Kasumi-1 (cell line): ENCODE data around the gene SLC8A1.

Experiments used
- DNase-seq, 2 experiments: peaks; one replicate each; lab custom pipeline; 2025; lab: John Stamatoyannopoulos, UW

Gene SLC8A1

DNA sequence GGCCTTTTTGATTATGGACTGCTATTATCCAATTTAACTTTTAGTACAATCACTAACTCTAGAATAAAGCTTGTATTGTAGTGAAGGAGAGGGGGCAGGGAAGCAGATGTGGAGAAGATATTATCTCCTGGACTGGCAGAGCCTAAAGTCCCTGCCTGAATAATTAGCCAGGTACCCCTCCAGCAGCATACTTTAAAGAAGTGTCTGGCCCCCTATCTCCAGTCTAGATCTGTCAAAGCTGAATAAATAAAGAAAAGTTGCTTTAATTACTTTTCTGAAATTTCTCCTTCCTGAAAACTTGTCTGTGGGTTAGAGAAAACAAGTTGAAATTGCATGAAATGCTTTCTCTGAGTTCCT, 258.2 kb downstream of the SLC8A1 start:
- DNase-seq, result no peak

DNA sequence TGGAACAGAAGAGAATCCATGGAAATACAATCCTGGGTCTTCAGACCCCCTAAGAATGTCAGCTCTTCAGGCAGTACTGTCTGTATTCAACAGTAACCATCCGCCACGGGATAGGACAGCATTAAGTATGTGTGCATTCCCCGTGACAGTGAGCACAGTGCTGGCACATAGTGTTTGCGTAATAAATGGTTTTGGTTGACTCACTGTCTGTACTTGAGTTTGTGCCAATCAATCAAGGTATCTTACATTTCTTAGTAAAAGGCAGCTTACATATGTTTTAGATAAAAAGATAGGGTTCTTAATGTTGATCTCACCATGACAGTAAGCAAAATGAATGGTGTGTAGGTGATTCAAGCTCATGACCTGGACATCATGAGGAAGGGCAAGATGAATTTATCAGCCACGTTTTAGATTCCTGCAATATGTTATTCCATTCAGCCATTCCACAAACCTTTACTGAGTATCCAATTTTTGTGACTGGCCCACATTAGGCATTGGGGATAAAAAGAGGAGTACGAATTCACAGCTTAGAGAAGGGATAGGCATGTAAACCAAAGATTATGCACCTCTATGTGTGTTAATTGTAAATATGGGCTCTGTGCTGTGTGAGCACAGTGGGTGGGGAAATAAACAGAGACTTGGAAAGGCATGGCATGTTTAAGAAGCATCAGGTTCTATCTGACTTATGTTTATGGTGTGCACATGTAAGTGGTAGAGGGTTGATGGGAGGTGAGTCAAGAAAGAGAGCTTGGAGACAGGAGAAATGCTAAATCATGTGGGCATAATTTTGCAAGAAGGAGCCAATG, 258.8 kb downstream of the SLC8A1 start:
- no peak for DNase-seq

DNA sequence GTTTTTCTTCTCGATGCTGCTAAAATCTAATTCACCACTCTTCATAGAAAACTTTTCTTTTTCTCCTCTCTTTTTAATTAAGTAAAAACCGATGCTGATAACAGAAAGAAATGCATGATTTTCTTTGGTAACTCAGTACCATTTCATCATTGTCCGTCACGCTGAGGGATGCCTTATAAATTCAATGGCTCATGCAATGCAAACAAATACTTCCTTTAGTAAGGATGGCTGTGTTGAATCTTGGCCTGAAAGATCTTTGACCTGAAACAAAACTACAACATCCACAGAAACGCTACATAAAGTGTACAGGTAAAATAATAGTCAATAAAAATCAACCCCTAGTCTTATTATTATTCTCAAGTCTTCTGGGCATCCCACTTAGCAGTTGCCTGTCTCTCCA, 261.4 kb downstream of the SLC8A1 start:
- DNase-seq, result no peak

DNA sequence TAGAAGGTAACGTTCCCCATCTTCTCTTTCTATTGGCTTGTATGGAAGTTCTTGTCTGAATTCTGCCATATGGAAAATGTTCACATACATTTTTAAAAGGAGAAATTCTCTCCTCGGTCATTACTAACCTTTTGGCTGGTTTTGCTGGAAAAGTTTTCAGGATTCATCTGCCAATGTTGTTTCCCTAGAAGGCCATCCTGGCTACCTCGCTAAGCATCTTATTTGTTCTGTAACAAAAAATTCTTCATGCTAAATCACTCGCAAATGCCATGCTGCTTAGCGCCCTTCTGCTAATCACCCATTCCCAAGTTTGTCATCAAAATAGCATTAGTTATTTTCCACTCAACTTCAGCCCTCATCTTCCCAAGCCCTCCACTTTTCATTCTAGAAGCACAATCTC, 262.0 kb downstream of the SLC8A1 start:
- DNase-seq, result no peak

DNA sequence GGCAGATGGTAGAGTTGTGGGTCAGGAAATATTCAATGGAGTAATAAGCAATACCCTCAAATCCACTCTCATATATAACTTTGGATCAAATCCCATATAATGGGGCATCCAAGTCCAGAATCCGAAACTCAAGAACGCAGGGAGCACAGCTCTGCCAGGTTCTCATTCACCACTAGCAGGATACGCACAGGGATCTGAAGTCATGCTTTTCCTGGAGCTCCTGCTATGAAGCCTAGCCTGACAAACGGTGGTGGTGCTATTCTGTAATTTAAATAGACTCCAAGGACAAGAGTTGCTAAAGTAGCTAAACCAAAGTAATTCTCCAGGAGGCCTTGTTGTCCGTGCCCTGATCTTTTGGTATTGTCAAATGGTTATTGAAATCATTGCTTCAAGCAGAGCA, 264.8 kb downstream of the SLC8A1 start:
- DNase-seq, result no peak

DNA sequence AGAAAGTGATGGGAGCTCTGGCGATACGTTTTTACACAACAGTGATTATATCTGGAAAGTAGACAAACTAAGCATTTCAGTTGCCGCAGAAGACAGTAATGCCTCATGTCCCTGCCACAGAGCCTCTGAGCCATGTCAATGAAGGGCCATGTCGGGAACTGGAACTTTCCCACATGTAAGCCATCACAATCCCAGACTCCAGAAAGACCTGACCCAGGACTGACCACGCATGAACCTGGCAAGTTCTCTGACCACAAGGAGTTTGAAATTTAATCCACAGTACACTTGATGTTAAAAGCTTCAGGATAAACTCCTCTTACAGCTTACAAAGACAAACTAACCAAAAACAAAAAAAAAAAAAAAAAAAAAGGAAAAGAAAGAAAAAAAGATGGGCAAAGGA, 267.3 kb downstream of the SLC8A1 start:
- no peak for DNase-seq

DNA sequence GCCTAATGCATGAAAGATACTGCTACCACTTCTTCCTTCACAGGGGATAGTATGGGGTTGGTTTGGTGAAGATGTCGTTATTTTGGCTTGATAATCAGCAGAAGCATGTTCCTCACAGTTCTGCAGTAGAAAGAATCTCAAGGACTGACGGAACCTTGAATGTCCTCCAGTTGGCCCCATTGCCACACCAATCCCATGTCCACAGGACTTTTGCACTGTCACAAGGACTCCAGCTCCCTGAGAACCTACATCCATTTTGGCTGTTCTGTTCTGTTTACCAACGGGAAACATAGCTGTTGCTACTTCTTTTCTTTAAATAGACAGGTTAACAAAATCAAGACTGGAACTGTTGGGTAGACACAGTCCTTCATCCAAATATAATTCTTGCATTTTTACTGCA, 270.0 kb downstream of the SLC8A1 start:
- DNase-seq, result no peak

DNA sequence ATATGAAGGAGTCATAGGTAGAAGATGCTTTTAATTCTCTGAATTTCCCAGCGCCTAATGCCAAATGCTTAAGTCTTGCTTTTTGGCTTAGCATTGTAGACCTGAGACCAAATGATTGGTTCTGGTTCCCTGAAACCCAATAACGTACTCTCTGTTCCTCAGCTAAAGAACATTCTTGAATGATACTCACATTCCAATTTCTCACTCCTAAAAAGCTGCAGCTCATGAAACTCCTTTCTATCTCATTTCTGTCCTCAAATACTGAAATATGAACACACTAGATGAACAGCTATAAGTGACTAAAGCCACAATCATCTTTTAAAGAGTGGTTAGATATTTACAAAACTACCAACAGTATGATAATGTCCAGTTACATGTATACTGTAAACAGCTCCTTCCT, 272.1 kb downstream of the SLC8A1 start:
- no peak for DNase-seq

DNA sequence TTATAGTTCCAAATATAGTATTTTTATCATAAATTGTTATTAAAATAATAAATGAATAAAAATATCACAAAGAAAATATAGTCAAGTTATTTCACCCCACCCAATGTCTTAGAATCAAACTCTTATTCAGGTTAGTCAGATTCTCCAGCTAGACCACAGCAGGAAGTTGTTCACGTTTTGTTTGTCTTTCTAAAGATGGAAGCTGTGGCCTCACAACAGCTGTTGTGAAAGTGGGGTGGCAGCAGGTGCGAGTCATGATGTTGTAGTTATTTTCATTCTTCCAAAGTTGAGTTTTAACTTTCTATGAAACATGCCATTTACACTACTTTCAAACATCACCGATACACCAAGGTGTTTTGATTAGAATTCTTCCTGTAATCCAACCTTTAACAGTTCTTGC, 272.9 kb downstream of the SLC8A1 start:
- DNase-seq, result no peak

DNA sequence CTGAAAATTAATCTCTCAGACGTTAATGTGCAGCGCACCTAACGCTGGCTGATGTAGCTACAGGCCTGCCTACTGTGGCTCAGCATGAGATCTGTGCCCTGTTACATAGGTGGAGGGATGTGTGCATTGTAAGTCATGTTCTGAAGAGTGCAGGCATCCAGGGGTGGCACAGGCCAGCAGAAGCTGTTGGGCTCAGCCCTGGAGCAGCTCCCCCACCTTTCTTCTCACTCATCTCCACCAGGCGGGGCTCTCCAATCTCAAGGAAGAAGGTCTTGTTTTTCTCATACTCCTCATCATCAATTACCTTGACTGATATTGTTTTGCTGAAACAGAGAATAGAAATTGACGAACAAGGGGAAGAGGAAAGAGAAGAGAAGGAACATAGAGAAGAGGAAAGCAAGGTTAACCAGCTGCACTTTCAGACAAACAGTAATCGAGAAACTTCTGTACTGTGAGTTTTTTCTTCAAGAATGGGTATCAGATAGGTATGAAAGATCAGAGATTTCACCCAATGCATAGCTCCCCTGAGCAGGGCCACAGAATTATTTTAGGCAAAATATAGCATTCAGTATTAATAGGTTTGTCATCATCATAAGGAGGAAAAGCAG, 273.6 kb downstream of the SLC8A1 start:
- DNase-seq, result no peak

DNA sequence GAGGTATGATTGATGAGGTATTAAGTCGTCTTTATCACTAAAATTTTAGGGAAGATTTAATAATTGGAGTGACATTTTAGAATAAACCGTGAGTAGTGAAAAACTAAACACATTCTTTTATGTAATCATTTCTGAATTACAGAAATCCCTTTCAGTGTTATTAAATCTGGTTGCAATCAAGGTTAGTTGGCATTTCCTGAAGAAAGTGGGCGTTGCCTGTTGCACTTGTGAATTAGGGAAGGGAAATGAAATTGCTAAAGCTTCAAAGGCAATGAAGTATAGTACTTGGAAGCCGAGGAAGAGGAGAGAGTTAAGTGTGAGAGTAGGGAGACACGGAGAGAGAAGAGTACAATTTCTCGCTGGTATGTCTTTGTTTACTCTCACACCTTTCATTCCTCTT, 274.5 kb downstream of the SLC8A1 start:
- DNase-seq, result no peak

DNA sequence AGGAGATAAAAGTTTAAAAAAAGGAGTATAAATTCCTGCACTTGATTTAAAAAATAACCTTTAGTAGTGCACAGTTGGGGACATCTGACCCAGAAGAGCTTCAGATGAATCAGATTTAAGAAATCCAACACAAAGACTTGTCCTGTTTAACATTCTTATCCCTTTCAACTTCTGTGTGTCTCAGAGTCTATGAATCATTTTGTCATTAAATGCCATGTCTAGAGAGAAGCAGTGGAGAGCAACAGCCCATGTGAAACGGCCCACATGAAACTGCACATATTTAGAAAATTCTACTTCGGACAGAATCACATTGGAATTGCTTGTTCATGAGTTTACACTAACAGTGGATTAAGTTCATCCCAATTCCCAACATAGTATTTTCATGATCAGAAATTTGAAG, 278.6 kb downstream of the SLC8A1 start:
- no peak for DNase-seq

DNA sequence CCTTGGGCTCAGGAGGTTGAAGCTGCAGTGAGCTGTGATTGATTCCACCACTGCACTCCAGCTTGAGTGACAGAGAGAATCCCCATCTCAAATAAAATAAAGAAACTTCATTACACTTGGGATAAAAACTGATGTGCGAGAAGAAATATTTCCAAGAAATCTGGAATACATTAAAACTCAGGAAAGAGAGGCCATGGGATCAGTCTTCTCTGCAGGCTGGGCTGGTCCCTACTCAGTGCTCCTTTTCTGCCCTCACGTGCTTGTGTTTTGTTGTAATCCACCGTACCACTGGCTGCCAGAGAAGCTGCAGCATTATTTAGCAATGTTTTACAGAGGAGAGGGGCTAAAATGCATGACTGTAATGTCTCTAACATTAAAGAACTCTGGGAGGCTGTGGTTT, 282.0 kb downstream of the SLC8A1 start:
- no peak for DNase-seq

DNA sequence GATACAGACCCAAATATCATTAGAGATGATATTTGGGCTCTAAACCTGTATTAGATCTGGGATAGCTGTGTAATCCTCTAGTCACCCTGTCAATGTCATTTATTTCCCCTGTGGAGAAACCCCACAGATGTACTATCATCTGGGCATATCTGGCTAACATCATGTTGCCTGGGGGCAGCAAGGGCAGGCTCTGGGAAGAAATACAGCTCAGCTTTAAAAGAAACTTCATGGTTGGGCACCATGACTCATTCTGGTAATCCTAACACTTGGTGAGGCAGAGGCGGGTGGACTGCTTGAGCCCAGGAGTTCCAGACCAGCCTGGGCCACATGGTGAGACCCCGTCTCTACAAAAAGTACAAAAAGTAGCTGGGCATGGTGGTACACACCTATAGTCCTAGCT, 282.5 kb downstream of the SLC8A1 start:
- no peak for DNase-seq

DNA sequence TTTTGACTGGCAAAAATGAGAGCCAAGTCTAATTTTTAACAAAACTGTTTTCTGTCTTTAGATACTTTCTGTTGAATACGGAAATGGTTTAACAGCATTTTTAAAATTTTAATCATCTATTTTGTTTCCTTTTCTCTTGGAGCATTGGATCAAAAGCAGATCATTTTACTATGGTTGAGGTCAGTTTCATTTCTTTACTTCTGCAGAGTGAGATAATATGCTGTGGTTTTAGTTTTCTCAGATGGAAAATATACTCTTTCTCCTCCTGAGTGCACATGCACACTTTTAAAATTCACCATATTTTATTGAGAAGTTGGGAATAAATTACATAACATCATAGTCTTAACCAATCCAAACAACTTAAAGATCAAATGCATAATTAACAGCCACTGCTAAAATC, 283.3 kb downstream of the SLC8A1 start:
- no peak for DNase-seq

DNA sequence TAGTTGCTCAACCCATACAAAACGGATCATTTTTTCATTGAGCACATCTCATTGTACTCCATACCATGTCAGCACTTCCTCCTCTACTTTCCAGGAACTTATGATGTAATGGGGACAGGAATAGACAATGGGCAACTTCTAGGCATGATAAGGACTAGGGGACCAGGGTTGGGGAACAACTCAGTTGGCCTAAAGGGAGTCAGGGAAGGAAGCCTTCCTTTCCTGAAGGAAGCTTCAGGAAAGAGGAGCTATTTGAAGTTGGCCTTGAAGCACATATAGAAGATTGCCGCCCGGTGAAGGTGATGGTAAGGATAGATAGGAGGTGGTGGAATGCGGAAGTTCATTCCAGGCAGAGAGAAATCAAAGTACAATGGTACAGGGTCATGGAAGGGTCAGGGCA, 283.9 kb downstream of the SLC8A1 start:
- peak in 1 of 2 experiments; percentile 2 for DNase-seq

DNA sequence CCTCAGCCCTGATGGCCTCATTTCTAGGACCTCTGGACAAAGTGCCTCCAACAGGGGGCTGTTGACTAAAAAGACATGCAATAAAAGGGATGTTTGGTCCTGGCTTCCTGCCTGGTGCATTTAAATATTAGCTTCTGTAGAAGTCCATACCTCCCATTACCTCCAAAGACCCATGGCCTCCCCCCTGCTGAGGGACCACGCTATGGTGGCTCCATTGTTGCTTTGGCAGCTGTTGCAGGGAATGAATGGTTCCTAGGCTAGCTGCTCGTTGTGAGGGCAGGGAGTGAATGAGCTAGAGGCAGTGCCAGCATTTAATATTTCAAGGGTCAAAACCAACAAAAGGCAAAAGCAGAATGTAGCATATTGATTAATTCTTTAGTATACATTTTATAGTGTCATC, 285.9 kb downstream of the SLC8A1 start:
- no peak for DNase-seq

DNA sequence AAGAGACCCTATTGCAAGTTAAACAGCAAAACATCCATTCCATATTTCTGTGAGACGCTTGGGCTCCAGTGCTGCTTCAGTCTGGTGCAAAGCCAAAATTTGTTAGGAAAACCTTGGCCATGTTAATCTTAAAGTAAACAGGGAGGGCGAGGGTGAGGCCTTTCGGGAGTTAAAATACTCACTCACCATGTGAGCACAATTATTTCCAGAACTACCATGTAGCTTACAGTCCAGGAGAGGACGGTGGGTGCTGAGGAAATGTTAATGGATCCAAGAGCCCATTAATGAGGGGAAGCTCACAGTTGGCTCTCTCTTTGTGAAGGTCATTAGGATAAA, 286.4 kb downstream of the SLC8A1 start:
- no peak for DNase-seq

DNA sequence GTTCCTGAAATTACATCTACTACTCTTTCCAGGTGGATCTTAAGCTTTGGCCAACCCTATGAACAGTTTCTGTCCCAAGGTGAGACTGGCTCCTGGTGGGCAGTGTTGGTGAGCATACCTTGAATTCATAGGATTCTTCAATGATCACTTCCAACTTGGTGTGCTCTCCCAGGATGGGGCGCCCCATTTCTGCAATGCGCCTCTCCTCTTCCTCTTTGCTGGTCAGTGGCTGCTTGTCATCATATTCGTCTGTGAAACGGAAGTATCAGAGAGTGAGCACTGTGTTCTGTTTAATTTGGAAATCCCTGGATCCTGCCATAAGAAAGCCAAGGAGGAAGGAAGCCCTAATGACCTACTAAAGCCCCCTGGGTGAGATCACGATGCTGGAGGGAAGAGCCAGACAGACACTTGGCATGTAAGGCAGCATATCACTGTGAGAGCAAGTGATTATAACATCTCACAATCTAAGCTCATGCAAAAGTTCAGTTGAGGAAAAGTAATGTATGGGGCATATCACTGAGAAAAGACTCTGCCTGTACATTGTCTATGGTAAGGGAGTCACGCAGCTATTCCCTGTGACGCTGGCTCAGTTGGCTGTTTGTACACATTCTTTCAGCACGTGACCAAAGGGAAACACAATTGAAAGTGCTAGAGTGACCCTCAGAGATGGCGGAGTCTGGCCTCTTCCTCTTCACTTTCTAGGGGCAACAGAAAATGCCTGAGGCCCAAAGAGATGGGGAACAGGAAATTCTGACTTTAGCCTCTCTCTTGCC, 287.0 kb downstream of the SLC8A1 start:
- no peak for DNase-seq

DNA sequence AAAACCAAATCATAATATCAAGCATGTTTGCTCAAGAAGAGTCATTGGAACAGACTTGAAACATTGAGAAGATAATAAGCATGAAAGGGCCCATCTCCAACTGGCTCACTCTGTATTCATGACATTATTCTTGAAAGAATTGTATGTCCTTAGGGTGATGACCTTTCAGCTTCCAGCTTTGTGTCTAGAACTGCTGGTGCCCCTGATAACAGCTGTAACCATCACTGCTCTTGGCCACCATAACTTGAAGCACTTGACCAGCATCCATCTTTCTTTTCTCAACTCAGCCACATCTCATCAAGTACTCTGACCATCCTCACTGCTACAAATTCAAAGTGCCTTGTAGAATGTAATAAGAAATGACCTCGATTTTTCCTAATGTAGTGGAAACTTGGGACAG, 289.9 kb downstream of the SLC8A1 start:
- no peak for DNase-seq

DNA sequence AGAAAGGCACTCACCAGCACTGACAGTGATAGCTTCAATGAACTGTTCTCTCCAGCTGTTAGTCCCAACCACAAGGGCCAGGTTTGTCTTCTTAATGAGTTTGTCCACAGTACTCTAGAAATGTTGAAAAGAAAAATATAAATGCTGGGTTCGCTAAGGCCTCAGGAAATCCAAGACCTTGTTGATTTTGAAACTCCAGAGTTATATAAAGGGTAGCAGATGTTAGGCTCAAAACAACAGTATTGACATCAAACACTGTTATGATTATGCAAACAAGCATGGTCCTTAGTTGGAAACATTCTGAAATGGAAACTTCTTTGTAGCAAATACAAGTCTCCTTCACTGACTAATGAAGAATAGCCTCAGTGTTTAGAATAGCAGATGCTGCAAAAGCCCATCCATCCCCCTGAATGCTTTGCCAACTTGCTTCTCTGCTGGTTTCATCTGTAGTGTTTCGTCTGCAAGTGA, 291.1 kb downstream of the SLC8A1 start:
- DNase-seq, result no peak

DNA sequence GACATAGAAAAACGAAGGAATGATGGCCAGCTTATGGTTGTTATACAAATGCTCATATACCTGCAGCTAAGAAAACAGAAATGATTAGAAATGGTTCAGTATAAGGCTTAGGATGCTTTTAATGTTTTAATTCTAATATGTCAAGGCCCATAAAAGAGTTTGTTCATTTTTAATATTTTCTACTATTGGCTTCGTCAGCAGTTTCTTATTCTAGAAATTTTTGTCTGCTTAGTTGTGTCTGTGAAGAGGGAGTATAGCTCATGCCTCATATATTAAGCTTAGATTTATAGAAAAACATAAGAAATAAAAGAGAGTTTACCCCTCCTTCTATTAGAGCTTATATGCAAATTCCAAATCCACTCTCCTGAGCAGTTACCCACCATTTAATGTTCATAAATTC, 292.6 kb downstream of the SLC8A1 start:
- no peak for DNase-seq

DNA sequence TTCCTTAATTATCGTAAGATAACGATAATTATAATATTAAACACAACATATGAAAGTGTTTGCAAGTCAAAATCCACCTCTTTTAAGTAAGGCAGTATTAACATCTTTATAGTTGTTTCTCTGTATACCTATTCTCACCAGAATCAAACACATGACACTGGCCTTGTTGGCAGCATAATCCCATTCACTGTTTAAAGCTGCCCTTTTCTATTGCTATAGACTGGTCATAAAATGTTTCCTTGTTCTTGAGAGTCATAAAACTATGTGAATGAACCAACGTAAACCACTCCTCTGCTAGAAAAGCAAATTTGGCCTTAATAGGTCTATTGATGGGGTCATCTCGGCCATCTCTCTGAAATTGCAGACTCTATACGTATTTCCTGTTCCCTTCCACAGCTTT, 293.1 kb downstream of the SLC8A1 start:
- DNase-seq, result no peak
